Suprapubic skin (tissue), 4 donors: Measurements from ENCODE around the gene ISG20L2.

Experiments
- CTCF ChIP-seq, 2 donors: fragments of 200-600 bp in 1 of 2; fragments of 450-650 bp in 1 of 2; sonication (generic) in 1 of 2; IDR thresholded peaks; one replicate each; pipeline ENCODE4 v1.5.1; 2016 to 2019; ENCODE audit warnings: antibody characterized with exemption in 2 of 2, mild to moderate bottlenecking in 1 of 2, moderate library complexity in 1 of 2
- EP300 ChIP-seq: sonication (generic); formaldehyde crosslinking; IDR thresholded peaks from one replicate; pipeline ENCODE4 v1.6.1; 2017; ENCODE audit warnings: antibody characterized with exemption
- POLR2A ChIP-seq, 2 donors: fragments of 450-650 bp; IDR thresholded peaks; one replicate each; pipeline ENCODE4 v1.6.1; 2017; ENCODE audit warnings: antibody characterized with exemption in 2 of 2, mild to moderate bottlenecking in 2 of 2, moderate library complexity in 2 of 2
- POLR2AphosphoS5 ChIP-seq, 3 donors: sonication (generic); formaldehyde crosslinking; IDR thresholded peaks; one replicate each; pipeline ENCODE4 v1.6.1; 2017; ENCODE audit warnings: antibody characterized with exemption in 3 of 3

- TF ChIP-seq POLR2A (IDR thresholded peaks at IDR 0.05): no peak
- no peak for TF ChIP-seq EP300
- TF ChIP-seq CTCF (IDR thresholded peaks at IDR 0.05): no peak
- no peak for TF ChIP-seq POLR2AphosphoS5 (IDR thresholded peaks at IDR 0.05)
Observed at GRCh38 chr1:156749419-156750118, 21.0 kb upstream of the ISG20L2 start.
